Lower lobe of right lung (tissue), 2 donors: ENCODE results near the gene TAOK3. TPM values are rescaled to one million over a fixed set of nuclear protein-coding genes. Genes with fewer than 3 reads are reported as not detected.

Experiments used
- ATAC-seq, 2 donors: fragments of 200-7000 bp; cut with Tn5 transposase; one replicate each; pipeline ENCODE4 v1.9.1; 2020 to 2022; ENCODE audit warnings: mild to moderate bottlenecking in 2 of 2, moderate library complexity in 2 of 2
- DNase-seq: peaks from one replicate; pipeline ENCODE4 v3.0.0-alpha.2; 2020
- H3K27ac ChIP-seq: fragments of 200-600 bp; one replicate; pipeline ENCODE4 v1.8.0; 2022
- H3K27me3 ChIP-seq: fragments of 200-600 bp; one replicate; pipeline ENCODE4 v1.8.0; 2022; ENCODE audit warnings: low read depth
- H3K36me3 ChIP-seq: fragments of 200-600 bp; one replicate; pipeline ENCODE4 v1.8.0; 2022; ENCODE audit warnings: mild to moderate bottlenecking
- H3K4me1 ChIP-seq: fragments of 200-600 bp; one replicate; pipeline ENCODE4 v1.8.0; 2022
- H3K4me3 ChIP-seq: fragments of 200-600 bp; one replicate; pipeline ENCODE4 v1.8.0; 2022; ENCODE audit warnings: mild to moderate bottlenecking
- H3K9me3 ChIP-seq: fragments of 200-600 bp; one replicate; pipeline ENCODE4 v1.8.0; 2022
- CTCF ChIP-seq: fragments of 200-600 bp; IDR thresholded peaks from one replicate; pipeline ENCODE4 v1.8.0; 2022; ENCODE audit warnings: antibody characterized with exemption, mild to moderate bottlenecking
- intact Hi-C: fragments of 100-400 bp; cut with DNase I; formaldehyde crosslinking; loops from one replicate; pipeline ENCODE4 v1.11.0; 2022
- total RNA-seq: library from RNA; stranded (reverse); fragmentation: NEBNext Ultra II Directional; extraction: Animal tissue kit (Norgen Biotek cat#: 25700); gene quantifications from one replicate; pipeline ENCODE4 v1.2.1, GENCODE V29; 2021
- donor health status: DM: no; HTN: yes; CAD: no; lungs with severe emphysema.

TAOK3 gene
- total RNA-seq, 1 donor from 2014 or later, result 68.8 TPM

GRCh38 chr12:118334939-118335567 is 37.7 kb downstream of the TAOK3 start:
- Histone ChIP-seq H3K4me1 (peaks cover 30% of the 10 kb centered on the region), H3K9me3 (no peaks in the 10 kb centered on the region), H3K27me3 (no peaks in the 10 kb centered on the region), H3K4me3 (no peak overlapping the region), H3K36me3 (no peaks in the 10 kb centered on the region), H3K27ac (no peak overlapping the region)
- peak; percentile 39 to 76 for ATAC-seq
- DNase-seq, result peak; percentile 84
- intact Hi-C loops, result no loop called here
- no peak for TF ChIP-seq CTCF

GRCh38 chr12:118334241-118334640 is 38.5 kb downstream of the TAOK3 start:
- Histone ChIP-seq H3K27me3 (no peaks in the 10 kb centered on the region), H3K4me3 (no peak overlapping the region), H3K36me3 (no peaks in the 10 kb centered on the region), H3K4me1 (peaks cover 37% of the 10 kb centered on the region), H3K9me3 (no peaks in the 10 kb centered on the region), H3K27ac (no peak overlapping the region)
- no peak for TF ChIP-seq CTCF
- DNase-seq (no peak), ATAC-seq (no peak)
- intact Hi-C loops, result no loop called here

GRCh38 chr12:118332511-118332910 is 40.2 kb downstream of the TAOK3 start:
- no peak for TF ChIP-seq CTCF
- Histone ChIP-seq H3K27me3 (no peaks in the 10 kb centered on the region), H3K4me3 (no peak overlapping the region), H3K27ac (no peak overlapping the region), H3K9me3 (no peaks in the 10 kb centered on the region), H3K4me1 (peaks cover 29% of the 10 kb centered on the region), H3K36me3 (no peaks in the 10 kb centered on the region)
- ATAC-seq (no peak), DNase-seq (no peak)
- intact Hi-C loops, result no loop called here

- ATAC-seq (peak; percentile 81 to 83), DNase-seq (no peak)
- no peaks in the 10 kb centered on the region for H3K27me3 ChIP-seq
- intact Hi-C loops, result no loop called here
- TF ChIP-seq CTCF, result no peak
- no peaks in the 10 kb centered on the region for H3K36me3 ChIP-seq
- H3K4me3 ChIP-seq, result no peak overlapping the region
- peaks cover 29% of the 10 kb centered on the region for H3K4me1 ChIP-seq
- peak overlapping the region; percentile 31 for H3K27ac ChIP-seq
- no peaks in the 10 kb centered on the region for H3K9me3 ChIP-seq
These were observed 42.2 kb downstream of the TAOK3 start for GRCh38 chr12:118330421-118331018.

GRCh38 chr12:118328486-118329330 is 44.0 kb downstream of the TAOK3 start:
- DNase-seq (no peak), ATAC-seq (no peak)
- no peak for TF ChIP-seq CTCF
- Histone ChIP-seq H3K27me3 (no peaks in the 10 kb centered on the region), H3K4me1 (peaks cover 20% of the 10 kb centered on the region), H3K27ac (no peak overlapping the region), H3K9me3 (no peaks in the 10 kb centered on the region), H3K36me3 (no peaks in the 10 kb centered on the region), H3K4me3 (no peak overlapping the region)
- intact Hi-C loops, result no loop called here
